Stimulated activated CD4-positive, alpha-beta T cell treated with anti-CD3 and anti-CD28 coated beads, Interleukin-15, amount 100 ng/mL, for 1 hour (primary cell): ENCODE data around the gene PTPRK.

Experiments used
- DNase-seq, 2 donors: peaks; one replicate each; pipeline ENCODE4 v3.0.0-alpha.2; 2020; ENCODE audit warnings: low read depth in 1 of 2, low spot score in 1 of 2

Gene PTPRK

GRCh38 chr6:128204616-128205015, 315.8 kb downstream of the PTPRK start:
- DNase-seq, result no peak

GRCh38 chr6:128202169-128202765, 318.1 kb downstream of the PTPRK start:
- DNase-seq, result no peak

- no peak for DNase-seq
Measured at GRCh38 chr6:128200789-128201188, 319.6 kb downstream of the PTPRK start.

GRCh38 chr6:128199461-128199860, 320.9 kb downstream of the PTPRK start:
- no peak for DNase-seq

- DNase-seq, result no peak
Measured at GRCh38 chr6:128192972-128193371, 327.4 kb downstream of the PTPRK start.

- no peak for DNase-seq
Measured at GRCh38 chr6:128188678-128189077, 331.7 kb downstream of the PTPRK start.

GRCh38 chr6:128186729-128187128, 333.7 kb downstream of the PTPRK start:
- DNase-seq, result no peak

- no peak for DNase-seq
Measured at GRCh38 chr6:128179876-128180438, 340.4 kb downstream of the PTPRK start.

- no peak for DNase-seq
Measured at GRCh38 chr6:128174724-128175123, 345.7 kb downstream of the PTPRK start.

- DNase-seq, result no peak
Measured at GRCh38 chr6:128172752-128173682, 347.4 kb downstream of the PTPRK start.

- DNase-seq, result no peak
Measured at GRCh38 chr6:128172081-128172480, 348.3 kb downstream of the PTPRK start.

- DNase-seq, result no peak
Measured at GRCh38 chr6:128171182-128171581, 349.2 kb downstream of the PTPRK start.

- DNase-seq, result no peak
Measured at GRCh38 chr6:128168244-128168643, 352.2 kb downstream of the PTPRK start.

GRCh38 chr6:128167552-128167951, 352.8 kb downstream of the PTPRK start:
- no peak for DNase-seq

GRCh38 chr6:128164254-128164653, 356.1 kb downstream of the PTPRK start:
- no peak for DNase-seq

- DNase-seq, result no peak
Measured at GRCh38 chr6:128162423-128162822, 358.0 kb downstream of the PTPRK start.

GRCh38 chr6:128161839-128162238, 358.6 kb downstream of the PTPRK start:
- DNase-seq, result no peak

- DNase-seq, result no peak
Measured at GRCh38 chr6:128161263-128161662, 359.1 kb downstream of the PTPRK start.

- no peak for DNase-seq
Measured at GRCh38 chr6:128158496-128158895, 361.9 kb downstream of the PTPRK start.

GRCh38 chr6:128156321-128157111, 363.9 kb downstream of the PTPRK start:
- no peak for DNase-seq

GRCh38 chr6:128155826-128156225, 364.6 kb downstream of the PTPRK start:
- DNase-seq, result no peak
